Panc1 (cell line): ENCODE measurements around the gene ZNF652.

ENCODE experiments used
- CTCF ChIP-seq: fragments of 450-650 bp; IDR thresholded peaks from 2 replicates; pipeline ENCODE4 v1.5.1; 2017; ENCODE audit warnings: mild to moderate bottlenecking
- POLR2AphosphoS5 ChIP-seq: IDR thresholded peaks from 2 replicates; pipeline ENCODE4 v1.6.1; 2012; ENCODE audit warnings: mild to moderate bottlenecking, low read depth, low read length, moderate library complexity
- REST ChIP-seq, 2 experiments: IDR thresholded peaks; 2 replicates each; pipeline ENCODE4 v1.6.1; 2011 to 2012; ENCODE audit warnings: low read depth in 2 of 2, control low read depth in 1 of 2, low read length in 1 of 2, mild to moderate bottlenecking in 1 of 2, moderate library complexity in 1 of 2; ENCODE audit not compliant: insufficient read depth in 1 of 2
- SIN3A ChIP-seq: IDR thresholded peaks from 2 replicates; pipeline ENCODE4 v1.6.1; 2012; ENCODE audit warnings: low read depth, mild to moderate bottlenecking, low read length, moderate library complexity, borderline replicate concordance; ENCODE audit not compliant: insufficient read depth
- TCF7L2 ChIP-seq: IDR thresholded peaks from 2 replicates; pipeline ENCODE4 v1.6.1; 2011; ENCODE audit warnings: mild to moderate bottlenecking, low read depth, low read length, inconsistent platforms

GRCh38 chr17:49372425-49372824 lies 10.4 kb upstream of the ZNF652 start:
- TF ChIP-seq POLR2AphosphoS5 (no peak), CTCF (no peak), TCF7L2 (no peak), REST (IDR thresholded peaks at IDR 0.05; ENCODE audit: insufficient read depth in 1 of 2, low read depth in 2 of 2, low read length in 1 of 2) (no peak), SIN3A (no peak)
